ENCODE measurements around the gene PLEKHH1.

Gene PLEKHH1

DNA sequence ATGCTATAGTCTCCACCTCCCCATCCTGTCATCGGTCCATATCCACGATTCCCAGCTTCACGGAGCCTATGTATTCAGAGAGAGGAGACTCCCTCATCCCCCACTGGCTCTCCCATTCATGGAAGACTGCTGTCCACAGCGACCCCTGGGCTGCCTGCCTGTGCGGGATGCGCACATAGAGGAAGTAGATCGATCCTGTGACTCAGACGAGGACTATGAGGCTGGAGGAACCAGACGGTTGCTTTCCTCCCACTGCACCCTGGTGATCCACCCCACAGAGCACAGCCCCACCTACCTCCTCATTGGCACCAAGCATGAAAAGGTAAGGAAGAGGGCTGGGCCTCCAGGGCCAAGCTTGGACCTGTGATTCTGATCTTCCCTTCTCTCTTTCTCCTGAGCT is 42.6 kb downstream of the PLEKHH1 start:
- H3K4me3 ChIP-seq (ENCODE audit: low read depth, low read length), result no peak overlapping the region
- DNase-seq (ENCODE audit: low read depth), result peak; percentile 61
- TF ChIP-seq, protein P1, sequence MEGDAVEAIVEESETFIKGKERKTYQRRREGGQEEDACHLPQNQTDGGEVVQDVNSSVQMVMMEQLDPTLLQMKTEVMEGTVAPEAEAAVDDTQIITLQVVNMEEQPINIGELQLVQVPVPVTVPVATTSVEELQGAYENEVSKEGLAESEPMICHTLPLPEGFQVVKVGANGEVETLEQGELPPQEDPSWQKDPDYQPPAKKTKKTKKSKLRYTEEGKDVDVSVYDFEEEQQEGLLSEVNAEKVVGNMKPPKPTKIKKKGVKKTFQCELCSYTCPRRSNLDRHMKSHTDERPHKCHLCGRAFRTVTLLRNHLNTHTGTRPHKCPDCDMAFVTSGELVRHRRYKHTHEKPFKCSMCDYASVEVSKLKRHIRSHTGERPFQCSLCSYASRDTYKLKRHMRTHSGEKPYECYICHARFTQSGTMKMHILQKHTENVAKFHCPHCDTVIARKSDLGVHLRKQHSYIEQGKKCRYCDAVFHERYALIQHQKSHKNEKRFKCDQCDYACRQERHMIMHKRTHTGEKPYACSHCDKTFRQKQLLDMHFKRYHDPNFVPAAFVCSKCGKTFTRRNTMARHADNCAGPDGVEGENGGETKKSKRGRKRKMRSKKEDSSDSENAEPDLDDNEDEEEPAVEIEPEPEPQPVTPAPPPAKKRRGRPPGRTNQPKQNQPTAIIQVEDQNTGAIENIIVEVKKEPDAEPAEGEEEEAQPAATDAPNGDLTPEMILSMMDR (IDR thresholded peaks at IDR 0.05; ENCODE audit: low read depth, low read length), result no peak
- no peak for TF ChIP-seq MAX (IDR thresholded peaks at IDR 0.05; ENCODE audit: low read depth, low read length)
- no peak for TF ChIP-seq MYC (IDR thresholded peaks at IDR 0.05; ENCODE audit: low read depth, low read length)
- no peak for TF ChIP-seq POLR2A (IDR thresholded peaks at IDR 0.05; ENCODE audit: extremely low read depth, insufficient read length)

DNA sequence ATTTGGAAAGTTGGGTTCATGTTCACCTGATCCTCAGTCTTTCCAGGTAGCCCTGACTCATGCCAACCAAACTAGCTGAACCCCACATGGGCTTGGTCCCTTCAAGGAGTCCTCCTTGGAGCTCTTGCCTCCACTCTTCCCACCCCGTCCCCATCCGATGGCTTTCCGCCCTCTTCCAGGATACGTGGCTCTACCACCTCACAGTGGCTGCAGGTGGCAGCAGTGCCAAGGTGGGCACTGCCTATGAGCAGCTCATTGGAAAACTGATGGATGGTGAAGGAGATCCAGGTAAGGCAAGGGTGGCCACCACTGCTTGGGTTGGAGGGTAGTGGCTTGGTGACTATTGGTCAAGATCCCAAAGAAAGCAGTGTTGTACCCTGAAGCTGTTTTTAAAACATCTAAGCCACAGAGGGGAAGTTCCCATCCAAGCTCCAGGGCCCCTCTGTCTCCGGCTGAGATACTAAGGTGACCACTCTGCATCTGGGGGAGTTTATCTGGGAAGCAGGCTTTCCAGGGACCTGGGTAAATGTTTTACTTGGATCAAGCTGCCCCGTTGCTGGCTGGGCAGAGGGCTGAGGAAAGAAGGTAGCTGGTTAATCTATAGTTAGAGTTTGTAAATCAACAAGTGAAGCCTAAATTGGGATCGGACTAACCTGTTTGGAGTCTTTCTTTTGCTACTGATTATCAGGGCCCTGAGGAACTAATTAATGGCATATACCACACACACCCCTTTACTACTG is 43.3 kb downstream of the PLEKHH1 start:
- TF ChIP-seq MYC (IDR thresholded peaks at IDR 0.05; ENCODE audit: low read depth, low read length) (no peak), POLR2A (IDR thresholded peaks at IDR 0.05; ENCODE audit: extremely low read depth, insufficient read length) (no peak), MAX (IDR thresholded peaks at IDR 0.05; ENCODE audit: low read depth, low read length) (no peak)
- TF ChIP-seq, protein P1 (IDR thresholded peaks at IDR 0.05; ENCODE audit: low read depth, low read length), result no peak
- no peak for DNase-seq (ENCODE audit: low read depth)
- H3K4me3 ChIP-seq (ENCODE audit: low read depth, low read length), result no peak overlapping the region

- no peak for DNase-seq (ENCODE audit: low read depth)
- TF ChIP-seq MAX (IDR thresholded peaks at IDR 0.05; ENCODE audit: low read depth, low read length), result no peak
- TF ChIP-seq, protein P1 (IDR thresholded peaks at IDR 0.05; ENCODE audit: low read depth, low read length), result no peak
- no peak overlapping the region for H3K4me3 ChIP-seq (ENCODE audit: low read depth, low read length)
Measured at GRCh38 chr14:67577181-67577808, 44.2 kb downstream of the PLEKHH1 start.

DNA sequence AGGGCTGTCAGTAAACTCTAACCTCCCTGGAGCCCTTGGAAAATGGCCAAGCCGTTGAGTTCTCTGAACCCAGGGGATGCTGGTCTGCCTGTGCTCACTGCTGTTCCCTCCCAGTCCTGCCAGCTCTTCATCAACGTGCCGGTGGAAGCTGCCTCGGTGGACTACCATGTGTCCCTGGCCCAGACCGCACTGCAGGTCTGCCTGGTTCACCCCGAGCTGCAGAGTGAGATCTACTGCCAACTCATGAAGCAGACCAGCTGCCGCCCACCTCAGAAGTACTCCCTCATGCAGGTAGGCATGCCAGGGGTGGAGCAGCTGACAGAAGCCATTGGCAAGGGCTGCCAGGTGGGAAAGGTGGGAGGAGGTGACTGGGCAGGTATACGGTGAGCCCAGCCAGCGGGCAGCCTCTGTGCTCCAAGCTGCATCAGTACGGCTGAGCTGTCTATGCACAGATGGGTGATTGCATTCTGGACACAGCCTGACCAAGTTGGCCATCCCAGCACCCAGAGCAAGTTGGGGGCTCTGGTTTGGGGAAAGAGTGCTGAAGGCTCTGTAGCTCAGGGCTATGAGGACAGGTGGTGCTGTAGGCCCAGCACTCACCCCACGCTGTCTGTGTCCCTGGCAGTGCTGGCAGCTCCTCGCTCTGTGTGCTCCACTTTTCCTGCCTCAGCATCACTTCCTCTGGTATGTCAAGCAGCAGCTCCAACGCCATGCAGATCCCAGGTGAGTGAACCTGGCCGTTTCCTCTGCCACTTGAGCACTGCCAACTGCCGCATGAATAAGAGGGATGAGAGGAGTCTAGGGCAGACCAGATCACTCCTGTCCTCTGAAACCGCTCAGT is 45.0 kb downstream of the PLEKHH1 start:
- H3K4me3 ChIP-seq (ENCODE audit: low read depth, low read length), result no peak overlapping the region
- DNase-seq (ENCODE audit: low read depth), result no peak

GRCh38 chr14:67579040-67579439 is 46.0 kb downstream of the PLEKHH1 start:
- DNase-seq (ENCODE audit: low read depth), result no peak
- H3K4me3 ChIP-seq (ENCODE audit: low read depth, low read length), result no peak overlapping the region
- TF ChIP-seq POLR2A (IDR thresholded peaks at IDR 0.05; ENCODE audit: extremely low read depth, insufficient read length) (no peak), MAX (IDR thresholded peaks at IDR 0.05; ENCODE audit: low read depth, low read length) (no peak), MYC (IDR thresholded peaks at IDR 0.05; ENCODE audit: low read depth, low read length) (no peak)
- TF ChIP-seq, protein P1 (IDR thresholded peaks at IDR 0.05; ENCODE audit: low read depth, low read length), result no peak

More for the DNA sequence above, 45.0 kb downstream of the PLEKHH1 start:
- TF ChIP-seq MAX (IDR thresholded peaks at IDR 0.05; ENCODE audit: low read depth, low read length) (no peak), POLR2A (IDR thresholded peaks at IDR 0.05; ENCODE audit: extremely low read depth, insufficient read length) (no peak)
- TF ChIP-seq, protein P1 (IDR thresholded peaks at IDR 0.05; ENCODE audit: low read depth, low read length), result no peak

Data from NB4 (cell line).